ENCODE results near the gene RMI2. TPM values are rescaled to one million over a fixed set of nuclear protein-coding genes. Genes with fewer than 3 reads are reported as not detected.
"Not testable (repeated sequence)": the region's sequence is repeated elsewhere in the genome, so short reads cannot be mapped to it uniquely, and the experiment has no call there.

Gene RMI2
- polyA plus RNA-seq, 2 donors = 9.1 to 11.3 TPM

GRCh38 chr16:11363927-11364258 lies 18.6 kb downstream of the RMI2 start:
- Histone ChIP-seq H3K27ac (ENCODE audit: low read depth in 2 of 2, low read length in 1 of 2) (no peak overlapping the region), H3K4me1 (ENCODE audit: control insufficient read depth in 2 of 2, insufficient read depth in 2 of 2, low read length in 1 of 2) (peaks cover 0 to 10% of the 10 kb centered on the region in 2 donors), H3K27me3 (ENCODE audit: control insufficient read depth in 1 of 2, insufficient read depth in 2 of 2, low read length in 2 of 2) (no peaks in the 10 kb centered on the region), H3K36me3 (ENCODE audit: control insufficient read depth in 2 of 2, insufficient read depth in 2 of 2, low read length in 1 of 2) (no peaks in the 10 kb centered on the region), H3K9me3 (ENCODE audit: control insufficient read depth in 2 of 2, insufficient read depth in 1 of 2, low read depth in 1 of 2, low read length in 1 of 2) (no peaks in the 10 kb centered on the region), H3K4me3 (ENCODE audit: low read depth in 1 of 2, low read length in 2 of 2) (no peak overlapping the region)
- WGBS, 2 donors = 68 to 77% methylated on average over 7 of the region's 7 CpGs

GRCh38 chr16:11367483-11367906 lies 22.2 kb downstream of the RMI2 start:
- no peaks in the 10 kb centered on the region for H3K4me1 ChIP-seq (ENCODE audit: control insufficient read depth in 2 of 2, insufficient read depth in 2 of 2, low read length in 1 of 2)
- no peak overlapping the region for H3K27ac ChIP-seq (ENCODE audit: low read depth in 2 of 2, low read length in 1 of 2)
- WGBS, 2 donors = 82 to 83% methylated on average over 5 of the region's 5 CpGs
- H3K27me3 ChIP-seq (ENCODE audit: control insufficient read depth in 1 of 2, insufficient read depth in 2 of 2, low read length in 2 of 2) = no peaks in the 10 kb centered on the region
- no peaks in the 10 kb centered on the region for H3K9me3 ChIP-seq (ENCODE audit: control insufficient read depth in 2 of 2, insufficient read depth in 1 of 2, low read depth in 1 of 2, low read length in 1 of 2)
- no peak overlapping the region for H3K4me3 ChIP-seq (ENCODE audit: low read depth in 1 of 2, low read length in 2 of 2)
- no peaks in the 10 kb centered on the region for H3K36me3 ChIP-seq (ENCODE audit: control insufficient read depth in 2 of 2, insufficient read depth in 2 of 2, low read length in 1 of 2)

GRCh38 chr16:11370084-11370931 lies 25.0 kb downstream of the RMI2 start:
- Histone ChIP-seq H3K36me3 (ENCODE audit: control insufficient read depth in 2 of 2, insufficient read depth in 2 of 2, low read length in 1 of 2) (no peaks in the 10 kb centered on the region), H3K4me3 (ENCODE audit: low read depth in 1 of 2, low read length in 2 of 2) (no peak overlapping the region), H3K27ac (ENCODE audit: low read depth in 2 of 2, low read length in 1 of 2) (no peak overlapping the region), H3K9me3 (ENCODE audit: control insufficient read depth in 2 of 2, insufficient read depth in 1 of 2, low read depth in 1 of 2, low read length in 1 of 2) (no peaks in the 10 kb centered on the region), H3K27me3 (ENCODE audit: control insufficient read depth in 1 of 2, insufficient read depth in 2 of 2, low read length in 2 of 2) (no peaks in the 10 kb centered on the region), H3K4me1 (ENCODE audit: control insufficient read depth in 2 of 2, insufficient read depth in 2 of 2, low read length in 1 of 2) (no peaks in the 10 kb centered on the region)
- 57 to 63% methylated on average over 7 of the region's 7 CpGs for WGBS, 2 donors

GRCh38 chr16:11370932-11371279 lies 25.6 kb downstream of the RMI2 start:
- H3K4me1 ChIP-seq (ENCODE audit: control insufficient read depth in 2 of 2, insufficient read depth in 2 of 2, low read length in 1 of 2); H3K27ac ChIP-seq (ENCODE audit: low read depth in 2 of 2, low read length in 1 of 2); H3K4me3 ChIP-seq (ENCODE audit: low read depth in 1 of 2, low read length in 2 of 2); H3K36me3 ChIP-seq (ENCODE audit: control insufficient read depth in 2 of 2, insufficient read depth in 2 of 2, low read length in 1 of 2); H3K9me3 ChIP-seq (ENCODE audit: control insufficient read depth in 2 of 2, insufficient read depth in 1 of 2, low read depth in 1 of 2, low read length in 1 of 2); H3K27me3 ChIP-seq (ENCODE audit: control insufficient read depth in 1 of 2, insufficient read depth in 2 of 2, low read length in 2 of 2): not testable (repeated sequence)
- 90 to 92% methylated on average over 12 to 13 of the region's 13 CpGs for WGBS, 2 donors

GRCh38 chr16:11372073-11372828 lies 27.0 kb downstream of the RMI2 start:
- Histone ChIP-seq H3K4me1 (ENCODE audit: control insufficient read depth in 2 of 2, insufficient read depth in 2 of 2, low read length in 1 of 2) (no peaks in the 10 kb centered on the region), H3K36me3 (ENCODE audit: control insufficient read depth in 2 of 2, insufficient read depth in 2 of 2, low read length in 1 of 2) (no peaks in the 10 kb centered on the region), H3K27ac (ENCODE audit: low read depth in 2 of 2, low read length in 1 of 2) (no peak overlapping the region), H3K27me3 (ENCODE audit: control insufficient read depth in 1 of 2, insufficient read depth in 2 of 2, low read length in 2 of 2) (no peaks in the 10 kb centered on the region), H3K4me3 (ENCODE audit: low read depth in 1 of 2, low read length in 2 of 2) (no peak overlapping the region), H3K9me3 (ENCODE audit: control insufficient read depth in 2 of 2, insufficient read depth in 1 of 2, low read depth in 1 of 2, low read length in 1 of 2) (no peaks in the 10 kb centered on the region)
- 84 to 86% methylated on average over 10 of the region's 10 CpGs for WGBS, 2 donors

- Histone ChIP-seq H3K27ac (ENCODE audit: low read depth in 2 of 2, low read length in 1 of 2) (no peak overlapping the region), H3K4me3 (ENCODE audit: low read depth in 1 of 2, low read length in 2 of 2) (no peak overlapping the region), H3K36me3 (ENCODE audit: control insufficient read depth in 2 of 2, insufficient read depth in 2 of 2, low read length in 1 of 2) (no peaks in the 10 kb centered on the region), H3K4me1 (ENCODE audit: control insufficient read depth in 2 of 2, insufficient read depth in 2 of 2, low read length in 1 of 2) (no peaks in the 10 kb centered on the region), H3K27me3 (ENCODE audit: control insufficient read depth in 1 of 2, insufficient read depth in 2 of 2, low read length in 2 of 2) (no peaks in the 10 kb centered on the region), H3K9me3 (ENCODE audit: control insufficient read depth in 2 of 2, insufficient read depth in 1 of 2, low read depth in 1 of 2, low read length in 1 of 2) (no peaks in the 10 kb centered on the region)
- WGBS, 2 donors = 72 to 78% methylated on average over 6 of the region's 6 CpGs
Observed at GRCh38 chr16:11372829-11373306, 27.6 kb downstream of the RMI2 start.

- H3K9me3 ChIP-seq (ENCODE audit: control insufficient read depth in 2 of 2, insufficient read depth in 1 of 2, low read depth in 1 of 2, low read length in 1 of 2) = no peaks in the 10 kb centered on the region
- no peaks in the 10 kb centered on the region for H3K36me3 ChIP-seq (ENCODE audit: control insufficient read depth in 2 of 2, insufficient read depth in 2 of 2, low read length in 1 of 2)
- no peak overlapping the region for H3K4me3 ChIP-seq (ENCODE audit: low read depth in 1 of 2, low read length in 2 of 2)
- H3K27me3 ChIP-seq (ENCODE audit: control insufficient read depth in 1 of 2, insufficient read depth in 2 of 2, low read length in 2 of 2) = no peaks in the 10 kb centered on the region
- 84 to 87% methylated on average over 4 of the region's 4 CpGs for WGBS, 2 donors
- H3K4me1 ChIP-seq (ENCODE audit: control insufficient read depth in 2 of 2, insufficient read depth in 2 of 2, low read length in 1 of 2) = no peaks in the 10 kb centered on the region
- no peak overlapping the region for H3K27ac ChIP-seq (ENCODE audit: low read depth in 2 of 2, low read length in 1 of 2)
Observed at GRCh38 chr16:11374255-11374654, 29.0 kb downstream of the RMI2 start.

- Histone ChIP-seq H3K4me3 (ENCODE audit: low read depth in 1 of 2, low read length in 2 of 2) (no peak overlapping the region), H3K9me3 (ENCODE audit: control insufficient read depth in 2 of 2, insufficient read depth in 1 of 2, low read depth in 1 of 2, low read length in 1 of 2) (no peaks in the 10 kb centered on the region), H3K4me1 (ENCODE audit: control insufficient read depth in 2 of 2, insufficient read depth in 2 of 2, low read length in 1 of 2) (no peaks in the 10 kb centered on the region), H3K27me3 (ENCODE audit: control insufficient read depth in 1 of 2, insufficient read depth in 2 of 2, low read length in 2 of 2) (no peaks in the 10 kb centered on the region), H3K36me3 (ENCODE audit: control insufficient read depth in 2 of 2, insufficient read depth in 2 of 2, low read length in 1 of 2) (no peaks in the 10 kb centered on the region), H3K27ac (ENCODE audit: low read depth in 2 of 2, low read length in 1 of 2) (no peak overlapping the region)
- 77 to 84% methylated on average over 3 of the region's 3 CpGs for WGBS, 2 donors
Observed at GRCh38 chr16:11377154-11377553, 31.9 kb downstream of the RMI2 start.

GRCh38 chr16:11378951-11379350 lies 33.7 kb downstream of the RMI2 start:
- not testable (repeated sequence) for H3K36me3 ChIP-seq (ENCODE audit: control insufficient read depth in 2 of 2, insufficient read depth in 2 of 2, low read length in 1 of 2); H3K27ac ChIP-seq (ENCODE audit: low read depth in 2 of 2, low read length in 1 of 2); H3K9me3 ChIP-seq (ENCODE audit: control insufficient read depth in 2 of 2, insufficient read depth in 1 of 2, low read depth in 1 of 2, low read length in 1 of 2); H3K4me3 ChIP-seq (ENCODE audit: low read depth in 1 of 2, low read length in 2 of 2); H3K27me3 ChIP-seq (ENCODE audit: control insufficient read depth in 1 of 2, insufficient read depth in 2 of 2, low read length in 2 of 2); H3K4me1 ChIP-seq (ENCODE audit: control insufficient read depth in 2 of 2, insufficient read depth in 2 of 2, low read length in 1 of 2)
- WGBS, 2 donors = 84 to 92% methylated on average over 5 of the region's 5 CpGs

All from esophagus (tissue), 2 donors.